ENCODE measurements around the gene SHISA9.

SHISA9 gene

GRCh38 chr16:12868788-12869187, 32.6 kb upstream of the SHISA9 start:
- no peak for DNase-seq (ENCODE audit: low read depth, low spot score)
- Histone ChIP-seq H3K9me3 (ENCODE audit: insufficient read depth, low read length) (peaks cover 9% of the 10 kb centered on the region), H3K27me3 (ENCODE audit: insufficient read depth, insufficient read length) (no peaks in the 10 kb centered on the region), H3K4me3 (ENCODE audit: insufficient read length, low read depth) (no peak overlapping the region), H3K4me1 (ENCODE audit: insufficient read depth, insufficient read length) (no peaks in the 10 kb centered on the region), H3K9ac (ENCODE audit: insufficient read length, low read depth) (no peak overlapping the region), H3K36me3 (ENCODE audit: insufficient read depth, insufficient read length, low read length) (no peaks in the 10 kb centered on the region)
- TF ChIP-seq ZNF274 (IDR thresholded peaks at IDR 0.05; ENCODE audit: low read depth, low read length) (no peak), SUZ12 (IDR thresholded peaks at IDR 0.05; ENCODE audit: extremely low read depth, insufficient read depth, insufficient read length) (no peak), YY1 (IDR thresholded peaks at IDR 0.05; ENCODE audit: insufficient read depth, insufficient read length) (no peak)

GRCh38 chr16:12869698-12870427, 31.5 kb upstream of the SHISA9 start:
- no peak overlapping the region for H3K9ac ChIP-seq (ENCODE audit: insufficient read length, low read depth)
- no peaks in the 10 kb centered on the region for H3K36me3 ChIP-seq (ENCODE audit: insufficient read depth, insufficient read length, low read length)
- H3K9me3 ChIP-seq (ENCODE audit: insufficient read depth, low read length): peaks cover 9% of the 10 kb centered on the region
- no peak overlapping the region for H3K4me3 ChIP-seq (ENCODE audit: insufficient read length, low read depth)
- no peaks in the 10 kb centered on the region for H3K4me1 ChIP-seq (ENCODE audit: insufficient read depth, insufficient read length)
- no peaks in the 10 kb centered on the region for H3K27me3 ChIP-seq (ENCODE audit: insufficient read depth, insufficient read length)
- no peak for DNase-seq (ENCODE audit: low read depth, low spot score)
- TF ChIP-seq SUZ12 (IDR thresholded peaks at IDR 0.05; ENCODE audit: extremely low read depth, insufficient read depth, insufficient read length) (no peak), YY1 (IDR thresholded peaks at IDR 0.05; ENCODE audit: insufficient read depth, insufficient read length) (no peak), ZNF274 (IDR thresholded peaks at IDR 0.05; ENCODE audit: low read depth, low read length) (no peak)

- no peaks in the 10 kb centered on the region for H3K36me3 ChIP-seq (ENCODE audit: insufficient read depth, insufficient read length, low read length)
- peaks cover 9% of the 10 kb centered on the region for H3K9me3 ChIP-seq (ENCODE audit: insufficient read depth, low read length)
- H3K9ac ChIP-seq (ENCODE audit: insufficient read length, low read depth): no peak overlapping the region
- H3K4me3 ChIP-seq (ENCODE audit: insufficient read length, low read depth): no peak overlapping the region
- no peaks in the 10 kb centered on the region for H3K27me3 ChIP-seq (ENCODE audit: insufficient read depth, insufficient read length)
- no peaks in the 10 kb centered on the region for H3K4me1 ChIP-seq (ENCODE audit: insufficient read depth, insufficient read length)
- no peak for DNase-seq (ENCODE audit: low read depth, low spot score)
- no peak for TF ChIP-seq YY1 (IDR thresholded peaks at IDR 0.05; ENCODE audit: insufficient read depth, insufficient read length)
- no peak for TF ChIP-seq SUZ12 (IDR thresholded peaks at IDR 0.05; ENCODE audit: extremely low read depth, insufficient read depth, insufficient read length)
- TF ChIP-seq ZNF274 (IDR thresholded peaks at IDR 0.05; ENCODE audit: low read depth, low read length): no peak
These were observed 29.6 kb upstream of the SHISA9 start for GRCh38 chr16:12871784-12872183.

GRCh38 chr16:12874186-12874585, 27.2 kb upstream of the SHISA9 start:
- Histone ChIP-seq H3K27me3 (ENCODE audit: insufficient read depth, insufficient read length) (no peaks in the 10 kb centered on the region), H3K36me3 (ENCODE audit: insufficient read depth, insufficient read length, low read length) (no peaks in the 10 kb centered on the region), H3K9me3 (ENCODE audit: insufficient read depth, low read length) (peaks cover 9% of the 10 kb centered on the region), H3K4me1 (ENCODE audit: insufficient read depth, insufficient read length) (no peaks in the 10 kb centered on the region), H3K4me3 (ENCODE audit: insufficient read length, low read depth) (no peak overlapping the region), H3K9ac (ENCODE audit: insufficient read length, low read depth) (no peak overlapping the region)
- TF ChIP-seq YY1 (IDR thresholded peaks at IDR 0.05; ENCODE audit: insufficient read depth, insufficient read length) (no peak), ZNF274 (IDR thresholded peaks at IDR 0.05; ENCODE audit: low read depth, low read length) (no peak)
- no peak for DNase-seq (ENCODE audit: low read depth, low spot score)

- Histone ChIP-seq H3K4me1 (ENCODE audit: insufficient read depth, insufficient read length) (no peaks in the 10 kb centered on the region), H3K9ac (ENCODE audit: insufficient read length, low read depth) (no peak overlapping the region)
- DNase-seq (ENCODE audit: low read depth, low spot score): no peak
These were observed 24.6 kb upstream of the SHISA9 start for GRCh38 chr16:12876778-12877177.

GRCh38 chr16:12878973-12879372, 22.4 kb upstream of the SHISA9 start:
- no peaks in the 10 kb centered on the region for H3K9me3 ChIP-seq (ENCODE audit: insufficient read depth, low read length)
- no peaks in the 10 kb centered on the region for H3K36me3 ChIP-seq (ENCODE audit: insufficient read depth, insufficient read length, low read length)
- TF ChIP-seq ZNF274 (IDR thresholded peaks at IDR 0.05; ENCODE audit: low read depth, low read length): no peak
- TF ChIP-seq SUZ12 (IDR thresholded peaks at IDR 0.05; ENCODE audit: extremely low read depth, insufficient read depth, insufficient read length): no peak
- TF ChIP-seq YY1 (IDR thresholded peaks at IDR 0.05; ENCODE audit: insufficient read depth, insufficient read length): no peak
- H3K4me3 ChIP-seq (ENCODE audit: insufficient read length, low read depth): no peak overlapping the region
- no peak for DNase-seq (ENCODE audit: low read depth, low spot score)
- H3K27me3 ChIP-seq (ENCODE audit: insufficient read depth, insufficient read length): no peaks in the 10 kb centered on the region
- no peaks in the 10 kb centered on the region for H3K4me1 ChIP-seq (ENCODE audit: insufficient read depth, insufficient read length)
- H3K9ac ChIP-seq (ENCODE audit: insufficient read length, low read depth): no peak overlapping the region

More at GRCh38 chr16:12876778-12877177, 24.6 kb upstream of the SHISA9 start:
- H3K9me3 ChIP-seq (ENCODE audit: insufficient read depth, low read length): no peaks in the 10 kb centered on the region
- TF ChIP-seq YY1 (IDR thresholded peaks at IDR 0.05; ENCODE audit: insufficient read depth, insufficient read length) (no peak), ZNF274 (IDR thresholded peaks at IDR 0.05; ENCODE audit: low read depth, low read length) (no peak), SUZ12 (IDR thresholded peaks at IDR 0.05; ENCODE audit: extremely low read depth, insufficient read depth, insufficient read length) (no peak)
- H3K27me3 ChIP-seq (ENCODE audit: insufficient read depth, insufficient read length): no peaks in the 10 kb centered on the region
- H3K36me3 ChIP-seq (ENCODE audit: insufficient read depth, insufficient read length, low read length): no peaks in the 10 kb centered on the region
- H3K4me3 ChIP-seq (ENCODE audit: insufficient read length, low read depth): no peak overlapping the region

GRCh38 chr16:12879812-12880211, 21.6 kb upstream of the SHISA9 start:
- Histone ChIP-seq H3K27me3 (ENCODE audit: insufficient read depth, insufficient read length) (no peaks in the 10 kb centered on the region), H3K4me3 (ENCODE audit: insufficient read length, low read depth) (no peak overlapping the region), H3K9me3 (ENCODE audit: insufficient read depth, low read length) (no peaks in the 10 kb centered on the region), H3K4me1 (ENCODE audit: insufficient read depth, insufficient read length) (no peaks in the 10 kb centered on the region), H3K36me3 (ENCODE audit: insufficient read depth, insufficient read length, low read length) (no peaks in the 10 kb centered on the region), H3K9ac (ENCODE audit: insufficient read length, low read depth) (no peak overlapping the region)
- no peak for TF ChIP-seq SUZ12 (IDR thresholded peaks at IDR 0.05; ENCODE audit: extremely low read depth, insufficient read depth, insufficient read length)
- TF ChIP-seq YY1 (IDR thresholded peaks at IDR 0.05; ENCODE audit: insufficient read depth, insufficient read length): no peak
- no peak for TF ChIP-seq ZNF274 (IDR thresholded peaks at IDR 0.05; ENCODE audit: low read depth, low read length)
- DNase-seq (ENCODE audit: low read depth, low spot score): no peak
